Ishikawa (cell line): ENCODE results near the gene RPUSD2.

Source experiments
- EGR1 ChIP-seq: IDR thresholded peaks from 2 replicates; pipeline ENCODE4 v1.6.1; 2012
- EP300 ChIP-seq: IDR thresholded peaks from 2 replicates; pipeline ENCODE4 v1.6.1; 2012; ENCODE audit warnings: borderline replicate concordance
- RAD21 ChIP-seq: IDR thresholded peaks from 2 replicates; pipeline ENCODE4 v1.6.1; 2012; ENCODE audit warnings: low read depth
- TAF1 ChIP-seq: IDR thresholded peaks from 2 replicates; pipeline ENCODE4 v1.6.1; 2012; ENCODE audit warnings: low read depth, mild to moderate bottlenecking
- TEAD4 ChIP-seq: IDR thresholded peaks from 2 replicates; pipeline ENCODE4 v1.6.1; 2012
- ZBTB7A ChIP-seq: IDR thresholded peaks from 2 replicates; pipeline ENCODE4 v1.6.1; 2012; ENCODE audit warnings: low read depth
- TF ChIP-seq, protein P1 (sequence below): IDR thresholded peaks from 2 replicates; pipeline ENCODE4 v1.6.1; 2012
- TF ChIP-seq, protein P2 (sequence below): IDR thresholded peaks from 2 replicates; pipeline ENCODE4 v1.6.1; 2012; ENCODE audit warnings: low read depth, mild to moderate bottlenecking
- TF ChIP-seq, protein P3 (sequence below): IDR thresholded peaks from 2 replicates; pipeline ENCODE4 v1.6.1; 2012

DNA sequence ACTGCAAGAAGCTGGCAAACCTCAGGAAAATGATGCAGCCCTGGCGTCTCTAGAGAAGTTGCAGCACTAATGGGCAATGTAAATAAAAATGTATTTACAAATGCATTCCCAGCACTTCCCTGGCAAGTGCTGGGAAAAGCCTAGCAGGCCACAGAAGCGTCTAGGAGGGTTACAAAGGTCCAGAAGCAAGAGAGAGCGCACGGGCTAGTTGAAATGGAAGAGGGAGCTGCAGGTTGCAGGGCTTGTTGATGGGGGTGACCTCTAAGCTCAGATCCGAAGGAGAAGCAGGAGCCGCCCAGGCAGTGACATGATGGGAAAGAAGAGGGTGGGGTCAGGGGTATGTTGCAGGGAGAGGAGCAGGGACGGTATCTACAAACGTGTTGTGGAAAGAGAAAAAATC, 22.3 kb downstream of the RPUSD2 start:
- TF ChIP-seq, protein P1, sequence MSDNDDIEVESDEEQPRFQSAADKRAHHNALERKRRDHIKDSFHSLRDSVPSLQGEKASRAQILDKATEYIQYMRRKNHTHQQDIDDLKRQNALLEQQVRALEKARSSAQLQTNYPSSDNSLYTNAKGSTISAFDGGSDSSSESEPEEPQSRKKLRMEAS = no peak
- TF ChIP-seq ZBTB7A (no peak), EGR1 (no peak), TAF1 (no peak), TEAD4 (no peak), RAD21 (no peak), EP300 (no peak)
- TF ChIP-seq, protein P2, sequence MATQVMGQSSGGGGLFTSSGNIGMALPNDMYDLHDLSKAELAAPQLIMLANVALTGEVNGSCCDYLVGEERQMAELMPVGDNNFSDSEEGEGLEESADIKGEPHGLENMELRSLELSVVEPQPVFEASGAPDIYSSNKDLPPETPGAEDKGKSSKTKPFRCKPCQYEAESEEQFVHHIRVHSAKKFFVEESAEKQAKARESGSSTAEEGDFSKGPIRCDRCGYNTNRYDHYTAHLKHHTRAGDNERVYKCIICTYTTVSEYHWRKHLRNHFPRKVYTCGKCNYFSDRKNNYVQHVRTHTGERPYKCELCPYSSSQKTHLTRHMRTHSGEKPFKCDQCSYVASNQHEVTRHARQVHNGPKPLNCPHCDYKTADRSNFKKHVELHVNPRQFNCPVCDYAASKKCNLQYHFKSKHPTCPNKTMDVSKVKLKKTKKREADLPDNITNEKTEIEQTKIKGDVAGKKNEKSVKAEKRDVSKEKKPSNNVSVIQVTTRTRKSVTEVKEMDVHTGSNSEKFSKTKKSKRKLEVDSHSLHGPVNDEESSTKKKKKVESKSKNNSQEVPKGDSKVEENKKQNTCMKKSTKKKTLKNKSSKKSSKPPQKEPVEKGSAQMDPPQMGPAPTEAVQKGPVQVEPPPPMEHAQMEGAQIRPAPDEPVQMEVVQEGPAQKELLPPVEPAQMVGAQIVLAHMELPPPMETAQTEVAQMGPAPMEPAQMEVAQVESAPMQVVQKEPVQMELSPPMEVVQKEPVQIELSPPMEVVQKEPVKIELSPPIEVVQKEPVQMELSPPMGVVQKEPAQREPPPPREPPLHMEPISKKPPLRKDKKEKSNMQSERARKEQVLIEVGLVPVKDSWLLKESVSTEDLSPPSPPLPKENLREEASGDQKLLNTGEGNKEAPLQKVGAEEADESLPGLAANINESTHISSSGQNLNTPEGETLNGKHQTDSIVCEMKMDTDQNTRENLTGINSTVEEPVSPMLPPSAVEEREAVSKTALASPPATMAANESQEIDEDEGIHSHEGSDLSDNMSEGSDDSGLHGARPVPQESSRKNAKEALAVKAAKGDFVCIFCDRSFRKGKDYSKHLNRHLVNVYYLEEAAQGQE = no peak
- TF ChIP-seq, protein P3, sequence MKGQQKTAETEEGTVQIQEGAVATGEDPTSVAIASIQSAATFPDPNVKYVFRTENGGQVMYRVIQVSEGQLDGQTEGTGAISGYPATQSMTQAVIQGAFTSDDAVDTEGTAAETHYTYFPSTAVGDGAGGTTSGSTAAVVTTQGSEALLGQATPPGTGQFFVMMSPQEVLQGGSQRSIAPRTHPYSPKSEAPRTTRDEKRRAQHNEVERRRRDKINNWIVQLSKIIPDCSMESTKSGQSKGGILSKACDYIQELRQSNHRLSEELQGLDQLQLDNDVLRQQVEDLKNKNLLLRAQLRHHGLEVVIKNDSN = no peak
